ENCODE measurements around the gene ZNF655.
A peak's percentile ranks its signal among the peaks of the same experiment; 100 is the strongest.

ZNF655 gene

GRCh38 chr7:99554939-99555338 lies 3.5 kb upstream of the ZNF655 start:
- Histone ChIP-seq H3K9me3 (replicated peaks; ENCODE audit: insufficient read depth, low read length) (no peaks in the 10 kb centered on the region), H3K4me1 (ENCODE audit: low read length) (no peaks in the 10 kb centered on the region; the same call in 1 of the 2 replicates), H3K4me2 (ENCODE audit: low read depth, low read length) (no peak overlapping the region), H3K9ac (ENCODE audit: low read length) (no peak overlapping the region), H3K27ac (ENCODE audit: low read length) (no peak overlapping the region), H3K79me2 (ENCODE audit: low read length) (peaks cover 6% of the 10 kb centered on the region), H2AFZ (ENCODE audit: low read length) (no peak overlapping the region), H3F3A (ENCODE audit: insufficient read depth, low read length) (peaks cover 11% of the 10 kb centered on the region), H3K4me3 (ENCODE audit: low read length) (no peak overlapping the region), H3K36me3 (replicated peaks; ENCODE audit: insufficient read depth, low read length) (no peaks in the 10 kb centered on the region), H3K27me3 (replicated peaks; ENCODE audit: insufficient read depth, low read length) (no peaks in the 10 kb centered on the region), H4K20me1 (ENCODE audit: insufficient read depth, low read length) (no peaks in the 10 kb centered on the region), H3K9me2 (replicated peaks; ENCODE audit: insufficient read depth, low read length) (no peaks in the 10 kb centered on the region)
- DNase-seq: no peak
- TF ChIP-seq EZH2 (optimal IDR thresholded peaks at IDR 0.05; ENCODE audit: low read depth, low read length) (no peak), EZH2phosphoT487 (IDR thresholded peaks at IDR 0.05; ENCODE audit: low read length) (no peak), CTCF (IDR thresholded peaks at IDR 0.05; ENCODE audit: low read length) (no peak)

- Histone ChIP-seq H3K9ac (ENCODE audit: low read length) (no peak overlapping the region), H3K4me3 (ENCODE audit: low read length) (no peak overlapping the region), H3K9me3 (replicated peaks; ENCODE audit: insufficient read depth, low read length) (no peaks in the 10 kb centered on the region), H2AFZ (ENCODE audit: low read length) (no peak overlapping the region), H4K20me1 (ENCODE audit: insufficient read depth, low read length) (no peaks in the 10 kb centered on the region), H3K36me3 (replicated peaks; ENCODE audit: insufficient read depth, low read length) (no peaks in the 10 kb centered on the region), H3K27me3 (replicated peaks; ENCODE audit: insufficient read depth, low read length) (no peaks in the 10 kb centered on the region), H3K9me2 (replicated peaks; ENCODE audit: insufficient read depth, low read length) (no peaks in the 10 kb centered on the region), H3F3A (ENCODE audit: insufficient read depth, low read length) (peaks cover 11% of the 10 kb centered on the region), H3K27ac (ENCODE audit: low read length) (no peak overlapping the region), H3K4me1 (ENCODE audit: low read length) (no peaks in the 10 kb centered on the region), H3K79me2 (ENCODE audit: low read length) (no peaks in the 10 kb centered on the region), H3K4me2 (ENCODE audit: low read depth, low read length) (no peak overlapping the region)
- no peak for DNase-seq
- TF ChIP-seq EZH2 (optimal IDR thresholded peaks at IDR 0.05; ENCODE audit: low read depth, low read length) (no peak), EZH2phosphoT487 (IDR thresholded peaks at IDR 0.05; ENCODE audit: low read length) (no peak), CTCF (IDR thresholded peaks at IDR 0.05; ENCODE audit: low read length) (no peak)
Observed at GRCh38 chr7:99557196-99557607, 1.2 kb upstream of the ZNF655 start.

GRCh38 chr7:99557940-99558305 lies 519 bp upstream of the ZNF655 start:
- Histone ChIP-seq H3K36me3 (replicated peaks; ENCODE audit: insufficient read depth, low read length) (no peaks in the 10 kb centered on the region), H3K27ac (ENCODE audit: low read length) (no peak overlapping the region), H2AFZ (ENCODE audit: low read length) (peak overlapping the region; percentile 89), H4K20me1 (ENCODE audit: insufficient read depth, low read length) (no peaks in the 10 kb centered on the region), H3K9ac (ENCODE audit: low read length) (peak overlapping the region; percentile 84; the same call in 1 of the 2 replicates), H3K9me2 (replicated peaks; ENCODE audit: insufficient read depth, low read length) (no peaks in the 10 kb centered on the region), H3K4me2 (ENCODE audit: low read depth, low read length) (peak overlapping the region; percentile 65; the same call in 1 of the 2 replicates), H3K4me1 (ENCODE audit: low read length) (no peaks in the 10 kb centered on the region), H3K27me3 (replicated peaks; ENCODE audit: insufficient read depth, low read length) (no peaks in the 10 kb centered on the region), H3K4me3 (ENCODE audit: low read length) (peak overlapping the region; percentile 79), H3K79me2 (ENCODE audit: low read length) (no peaks in the 10 kb centered on the region), H3K9me3 (replicated peaks; ENCODE audit: insufficient read depth, low read length) (no peaks in the 10 kb centered on the region), H3F3A (ENCODE audit: insufficient read depth, low read length) (peaks cover 11% of the 10 kb centered on the region)
- no peak for TF ChIP-seq CTCF (IDR thresholded peaks at IDR 0.05; ENCODE audit: low read length)
- no peak for TF ChIP-seq EZH2 (optimal IDR thresholded peaks at IDR 0.05; ENCODE audit: low read depth, low read length)
- TF ChIP-seq EZH2phosphoT487 (IDR thresholded peaks at IDR 0.05; ENCODE audit: low read length): no peak
- DNase-seq: no peak

All from MM.1S (cell line).